ENCODE measurements around the gene RNASET2.
"Not testable (repeated sequence)": the region's sequence is repeated elsewhere in the genome, so short reads cannot be mapped to it uniquely, and the experiment has no call there.

Gene RNASET2

DNA sequence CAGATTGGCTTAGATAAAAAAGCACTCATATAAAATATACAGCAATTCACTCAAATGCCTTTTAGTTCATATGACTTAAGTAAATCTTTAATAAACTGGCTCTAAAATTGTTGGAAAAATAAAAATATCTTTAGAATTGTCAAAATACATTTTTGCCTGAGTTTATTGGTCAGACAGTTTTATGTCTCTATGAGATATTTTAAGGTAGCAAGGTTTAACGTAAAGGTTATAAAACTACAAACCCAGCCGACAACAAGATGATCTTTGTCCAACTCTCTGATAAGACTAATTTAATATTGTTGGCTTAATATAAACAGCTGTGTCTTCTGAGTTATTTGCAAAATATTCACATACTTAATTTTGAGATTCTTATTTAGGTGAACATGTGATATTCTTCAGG, 39.5 kb downstream of the RNASET2 start:
- no peaks in the 10 kb centered on the region for H3K36me3 ChIP-seq (ENCODE audit: control insufficient read depth, insufficient read depth, low read length, severe bottlenecking)
- no peak for DNase-seq (ENCODE audit: low read depth)
- H3K4me3 ChIP-seq (ENCODE audit: low read length), result no peak overlapping the region
- H3K4me1 ChIP-seq (ENCODE audit: control insufficient read depth, insufficient read depth, low read length), result no peaks in the 10 kb centered on the region
- H3K9ac ChIP-seq (ENCODE audit: low read length), result no peak overlapping the region
- no peaks in the 10 kb centered on the region for H3K9me3 ChIP-seq (ENCODE audit: control insufficient read depth, low read length)
- H3K27me3 ChIP-seq (replicated peaks; ENCODE audit: control insufficient read depth, insufficient read depth, low read length), result no peaks in the 10 kb centered on the region

DNA sequence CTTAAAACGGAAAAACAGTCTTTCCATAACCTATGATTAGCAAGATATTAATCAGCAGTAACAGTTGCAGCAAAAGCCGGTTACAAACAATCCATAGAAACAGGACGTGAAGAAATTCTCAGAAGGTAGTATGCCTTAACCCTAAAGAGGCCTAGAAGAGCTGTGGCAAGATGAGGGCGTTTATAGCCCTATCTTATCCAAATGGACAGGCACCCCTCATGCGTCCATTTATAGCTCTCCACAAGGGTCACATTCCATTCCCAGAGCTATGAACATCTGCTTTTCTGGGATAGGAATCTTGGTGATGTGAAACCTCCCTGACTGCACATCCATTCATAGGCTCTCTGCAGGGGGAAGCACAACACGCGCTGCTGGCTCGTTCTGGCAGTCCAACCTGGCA, 40.9 kb downstream of the RNASET2 start:
- not testable (repeated sequence) for H3K27me3 ChIP-seq (replicated peaks; ENCODE audit: control insufficient read depth, insufficient read depth, low read length); H3K4me1 ChIP-seq (ENCODE audit: control insufficient read depth, insufficient read depth, low read length); H3K36me3 ChIP-seq (ENCODE audit: control insufficient read depth, insufficient read depth, low read length, severe bottlenecking); DNase-seq (ENCODE audit: low read depth); H3K9ac ChIP-seq (ENCODE audit: low read length); H3K4me3 ChIP-seq (ENCODE audit: low read length); H3K9me3 ChIP-seq (ENCODE audit: control insufficient read depth, low read length)

DNA sequence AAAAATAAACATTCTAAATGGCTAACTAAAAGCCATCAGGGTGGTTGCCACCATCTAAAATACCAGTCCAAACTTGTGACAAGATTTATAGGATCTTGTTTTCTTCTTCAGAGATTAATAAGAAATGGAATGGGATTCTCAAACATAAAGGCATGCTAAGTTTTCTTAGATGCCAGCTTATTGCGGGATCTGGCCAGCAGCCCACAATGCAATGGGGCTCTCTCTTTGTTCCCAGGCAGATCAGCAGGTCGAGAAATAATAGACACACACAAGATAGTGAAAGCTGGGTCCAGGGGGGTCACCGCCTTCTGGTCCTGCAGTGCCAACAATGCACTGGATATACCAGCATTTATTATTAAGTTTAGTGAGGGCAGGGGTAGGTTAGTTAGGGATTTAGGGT, 41.4 kb downstream of the RNASET2 start:
- not testable (repeated sequence) for H3K9me3 ChIP-seq (ENCODE audit: control insufficient read depth, low read length); H3K9ac ChIP-seq (ENCODE audit: low read length); DNase-seq (ENCODE audit: low read depth); H3K4me3 ChIP-seq (ENCODE audit: low read length); H3K36me3 ChIP-seq (ENCODE audit: control insufficient read depth, insufficient read depth, low read length, severe bottlenecking); H3K27me3 ChIP-seq (replicated peaks; ENCODE audit: control insufficient read depth, insufficient read depth, low read length); H3K4me1 ChIP-seq (ENCODE audit: control insufficient read depth, insufficient read depth, low read length)

DNA sequence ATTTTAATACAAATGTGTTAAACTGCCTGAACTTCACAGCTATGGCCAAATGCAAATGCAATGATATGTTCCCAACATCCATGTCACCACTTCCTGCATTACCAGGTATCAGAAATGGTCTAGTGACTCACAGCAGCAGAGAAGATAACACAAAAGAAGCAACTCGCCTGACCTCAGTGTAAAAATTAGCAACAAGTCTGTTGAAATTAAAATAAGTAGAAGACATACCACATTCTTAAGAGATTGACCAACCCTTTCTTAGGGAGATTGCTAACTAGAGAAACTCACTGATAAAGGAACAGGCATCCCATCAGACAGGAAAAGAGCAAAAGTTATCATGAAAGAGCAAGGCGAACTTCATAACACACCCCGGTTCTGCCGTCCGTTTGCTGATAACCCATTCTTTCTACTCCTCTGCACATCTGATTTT, 45.1 kb downstream of the RNASET2 start:
- Histone ChIP-seq H3K9me3 (ENCODE audit: control insufficient read depth, low read length) (no peaks in the 10 kb centered on the region), H3K9ac (ENCODE audit: low read length) (no peak overlapping the region), H3K27me3 (replicated peaks; ENCODE audit: control insufficient read depth, insufficient read depth, low read length) (no peaks in the 10 kb centered on the region), H3K4me1 (ENCODE audit: control insufficient read depth, insufficient read depth, low read length) (no peaks in the 10 kb centered on the region), H3K36me3 (ENCODE audit: control insufficient read depth, insufficient read depth, low read length, severe bottlenecking) (no peaks in the 10 kb centered on the region), H3K4me3 (ENCODE audit: low read length) (no peak overlapping the region)
- no peak for DNase-seq (ENCODE audit: low read depth)

DNA sequence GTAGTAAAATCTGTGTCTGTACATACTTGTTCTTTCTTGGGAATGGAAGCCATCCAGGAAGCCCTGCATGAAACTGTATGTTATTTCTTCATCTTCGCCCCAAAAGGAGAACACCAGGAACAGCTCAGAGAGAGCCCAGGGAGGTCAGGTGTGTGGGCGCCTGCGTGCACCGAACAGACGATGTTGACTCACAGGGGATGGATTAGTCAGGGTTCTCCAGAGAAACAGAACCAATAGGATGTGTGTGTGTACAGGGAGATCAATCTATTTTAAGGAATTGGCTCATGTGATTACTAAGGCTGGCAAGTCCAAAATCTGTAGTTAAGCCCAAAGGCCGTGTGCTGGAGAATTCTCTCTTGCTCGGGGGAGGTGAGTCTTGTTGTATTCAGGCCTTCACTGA, 45.7 kb downstream of the RNASET2 start:
- no peaks in the 10 kb centered on the region for H3K27me3 ChIP-seq (replicated peaks; ENCODE audit: control insufficient read depth, insufficient read depth, low read length)
- no peaks in the 10 kb centered on the region for H3K4me1 ChIP-seq (ENCODE audit: control insufficient read depth, insufficient read depth, low read length)
- no peak overlapping the region for H3K9ac ChIP-seq (ENCODE audit: low read length)
- DNase-seq (ENCODE audit: low read depth), result no peak
- no peak overlapping the region for H3K4me3 ChIP-seq (ENCODE audit: low read length)
- no peaks in the 10 kb centered on the region for H3K36me3 ChIP-seq (ENCODE audit: control insufficient read depth, insufficient read depth, low read length, severe bottlenecking)
- H3K9me3 ChIP-seq (ENCODE audit: control insufficient read depth, low read length), result no peaks in the 10 kb centered on the region

DNA sequence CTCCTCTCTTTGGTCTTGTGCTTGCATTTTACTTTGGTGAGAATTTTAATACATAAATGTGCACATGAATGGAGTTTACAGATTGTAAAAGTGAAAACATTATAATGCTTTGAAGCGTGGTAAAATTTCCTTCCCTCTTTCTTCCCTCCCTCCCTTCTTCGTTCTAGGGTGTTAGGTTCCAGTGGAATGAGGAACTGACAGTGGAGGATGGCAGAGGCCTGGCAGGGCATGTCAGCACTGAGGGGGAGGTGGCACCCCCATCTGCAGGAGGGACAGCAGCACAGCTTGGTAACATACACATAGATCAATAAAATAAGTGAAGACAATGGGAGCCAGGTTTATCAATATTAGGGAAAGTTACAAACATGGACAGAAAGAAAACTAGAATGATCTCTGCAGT, 47.5 kb downstream of the RNASET2 start:
- no peak for DNase-seq (ENCODE audit: low read depth)
- H3K36me3 ChIP-seq (ENCODE audit: control insufficient read depth, insufficient read depth, low read length, severe bottlenecking), result no peaks in the 10 kb centered on the region
- no peak overlapping the region for H3K9ac ChIP-seq (ENCODE audit: low read length)
- H3K9me3 ChIP-seq (ENCODE audit: control insufficient read depth, low read length), result no peaks in the 10 kb centered on the region
- H3K4me3 ChIP-seq (ENCODE audit: low read length), result no peak overlapping the region
- no peaks in the 10 kb centered on the region for H3K4me1 ChIP-seq (ENCODE audit: control insufficient read depth, insufficient read depth, low read length)
- peaks cover 4% of the 10 kb centered on the region for H3K27me3 ChIP-seq (replicated peaks; ENCODE audit: control insufficient read depth, insufficient read depth, low read length)

DNA sequence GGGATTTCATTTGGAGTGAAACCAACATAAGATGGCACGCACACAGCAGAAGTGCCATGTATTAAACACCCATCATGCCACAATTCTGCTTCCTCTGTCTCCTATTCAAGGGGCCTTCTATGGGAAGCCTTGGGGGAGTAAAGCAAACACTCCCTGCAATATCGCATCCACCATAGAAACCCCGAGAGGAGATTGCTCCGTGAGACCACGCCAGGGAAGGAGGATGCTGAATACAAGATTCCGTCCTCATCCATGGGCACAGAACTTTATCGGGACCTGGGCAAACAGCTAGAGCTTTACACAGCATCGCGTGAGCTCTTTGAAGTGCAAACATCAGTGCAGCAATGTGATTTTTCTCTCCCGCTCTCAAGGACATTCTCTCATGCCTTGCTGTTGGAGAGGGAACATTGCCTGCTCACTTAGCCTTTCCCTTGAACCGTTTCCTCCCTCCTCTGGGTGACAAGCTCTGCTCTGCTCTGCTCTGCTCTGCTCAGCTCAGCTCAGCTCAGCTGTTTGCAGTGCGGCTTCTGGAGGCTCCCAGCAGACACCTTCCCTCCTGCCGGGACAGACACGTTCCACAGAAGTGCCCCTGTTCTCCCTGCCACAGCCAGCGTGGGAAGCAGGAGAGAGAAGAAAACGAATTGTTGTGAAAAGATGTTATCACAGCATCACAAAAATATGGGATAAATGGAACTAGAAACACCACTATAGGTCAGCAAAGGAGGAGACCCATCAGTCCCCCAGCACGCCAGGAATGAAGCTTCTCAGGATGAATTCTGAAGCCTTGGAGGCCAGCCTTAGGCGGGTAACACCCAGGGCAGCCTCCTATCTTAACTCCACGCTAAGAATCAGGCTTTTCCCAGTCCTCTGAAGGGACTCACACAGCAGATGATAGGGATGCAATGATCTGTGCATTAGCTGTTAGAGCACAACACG, 48.2 kb downstream of the RNASET2 start:
- Histone ChIP-seq H3K9me3 (ENCODE audit: control insufficient read depth, low read length) (no peaks in the 10 kb centered on the region), H3K36me3 (ENCODE audit: control insufficient read depth, insufficient read depth, low read length, severe bottlenecking) (no peaks in the 10 kb centered on the region), H3K9ac (ENCODE audit: low read length) (no peak overlapping the region), H3K27me3 (replicated peaks; ENCODE audit: control insufficient read depth, insufficient read depth, low read length) (peaks cover 4% of the 10 kb centered on the region), H3K4me3 (ENCODE audit: low read length) (no peak overlapping the region), H3K4me1 (ENCODE audit: control insufficient read depth, insufficient read depth, low read length) (no peaks in the 10 kb centered on the region)
- peak; percentile 41 for DNase-seq (ENCODE audit: low read depth)

DNA sequence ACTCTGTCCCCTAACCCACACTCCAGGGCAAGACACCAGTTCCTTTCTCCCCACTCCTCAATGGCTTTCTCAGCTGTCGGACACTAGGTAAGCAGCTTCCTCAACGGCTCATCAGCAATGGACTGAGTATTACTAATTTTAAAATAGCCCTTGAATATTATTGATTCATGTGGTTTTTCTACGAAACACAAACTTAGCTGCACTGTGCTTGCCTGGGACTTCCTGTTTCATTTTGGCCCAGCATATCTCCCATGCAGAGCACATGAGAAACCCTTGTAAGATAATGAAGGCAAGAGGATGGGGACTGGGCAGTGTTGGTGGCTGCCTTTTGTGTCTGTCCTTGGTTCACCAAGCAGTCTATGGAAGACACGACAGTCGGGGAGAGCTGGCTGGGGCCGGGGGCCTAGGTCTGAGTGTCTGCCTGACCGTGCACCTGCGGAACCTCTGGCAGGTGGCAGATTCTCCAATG, 48.9 kb downstream of the RNASET2 start:
- no peak for DNase-seq (ENCODE audit: low read depth)
- Histone ChIP-seq H3K9me3 (ENCODE audit: control insufficient read depth, low read length) (no peaks in the 10 kb centered on the region), H3K4me1 (ENCODE audit: control insufficient read depth, insufficient read depth, low read length) (no peaks in the 10 kb centered on the region), H3K9ac (ENCODE audit: low read length) (no peak overlapping the region), H3K4me3 (ENCODE audit: low read length) (no peak overlapping the region), H3K27me3 (replicated peaks; ENCODE audit: control insufficient read depth, insufficient read depth, low read length) (peaks cover 4% of the 10 kb centered on the region), H3K36me3 (ENCODE audit: control insufficient read depth, insufficient read depth, low read length, severe bottlenecking) (no peaks in the 10 kb centered on the region)

DNA sequence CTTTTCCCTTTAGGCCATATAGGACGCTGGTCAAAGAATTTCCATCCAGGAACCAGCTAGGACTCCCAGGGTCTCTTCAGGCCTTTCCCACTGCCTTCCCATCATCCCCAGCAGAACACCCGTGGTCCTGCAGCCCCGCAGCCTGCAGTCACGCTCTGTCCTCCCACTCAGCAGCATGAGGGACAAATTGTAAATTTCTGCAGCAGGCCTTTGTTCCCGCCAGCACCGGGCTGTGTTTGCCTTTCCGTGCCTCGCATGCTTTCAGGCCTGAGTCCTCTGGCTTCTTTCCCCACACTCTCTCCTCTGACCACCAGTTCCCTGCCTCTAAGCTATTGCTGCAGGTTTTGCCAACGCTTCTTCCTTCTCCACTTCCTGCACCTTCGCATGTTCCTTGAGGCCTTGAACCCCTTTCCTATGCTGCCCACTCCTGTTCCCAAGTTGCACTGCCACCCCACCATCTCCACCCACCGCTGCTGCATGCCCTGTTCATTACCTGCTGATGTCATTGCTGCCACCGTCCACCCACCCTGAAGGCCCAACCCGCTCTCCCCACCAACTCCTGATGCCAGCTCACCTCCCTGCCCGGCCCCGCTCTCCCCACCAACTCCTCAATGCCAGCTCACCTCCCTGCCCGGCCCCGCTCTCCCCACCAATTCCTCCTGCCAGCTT, 49.8 kb downstream of the RNASET2 start:
- H3K9me3 ChIP-seq (ENCODE audit: control insufficient read depth, low read length), result no peaks in the 10 kb centered on the region
- no peak overlapping the region for H3K4me3 ChIP-seq (ENCODE audit: low read length)
- H3K9ac ChIP-seq (ENCODE audit: low read length), result no peak overlapping the region
- H3K36me3 ChIP-seq (ENCODE audit: control insufficient read depth, insufficient read depth, low read length, severe bottlenecking), result no peaks in the 10 kb centered on the region
- DNase-seq (ENCODE audit: low read depth), result no peak
- peaks cover 4% of the 10 kb centered on the region for H3K27me3 ChIP-seq (replicated peaks; ENCODE audit: control insufficient read depth, insufficient read depth, low read length)
- no peaks in the 10 kb centered on the region for H3K4me1 ChIP-seq (ENCODE audit: control insufficient read depth, insufficient read depth, low read length)

DNA sequence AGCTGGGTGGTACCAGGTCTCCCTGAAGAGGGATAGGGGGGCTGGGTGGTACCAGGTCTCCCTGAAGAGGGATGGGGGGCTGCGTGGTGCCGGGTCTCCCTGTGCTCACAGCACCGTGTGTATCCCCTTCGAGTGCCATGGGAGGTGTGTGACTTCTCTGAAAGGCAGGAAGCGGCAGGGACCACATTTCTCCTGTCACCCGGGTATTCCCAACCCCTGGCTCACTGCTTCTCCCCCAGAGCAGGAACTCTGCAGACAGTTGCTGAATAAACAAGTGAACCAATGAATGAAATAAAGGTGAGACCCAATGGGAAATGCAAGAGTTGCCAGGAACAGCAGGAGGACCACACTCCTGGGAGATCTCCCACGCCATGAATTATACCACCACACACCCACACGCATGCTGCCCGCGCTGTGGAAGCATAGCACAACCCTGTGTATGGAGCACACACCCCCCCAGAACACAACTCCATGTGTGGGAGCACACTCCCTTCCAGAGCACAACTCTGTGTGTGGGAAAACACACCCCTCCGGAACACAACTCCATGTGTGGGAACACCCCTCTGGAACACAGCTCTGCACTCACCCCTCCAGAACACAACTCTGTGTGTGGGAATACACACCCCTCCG, 50.7 kb downstream of the RNASET2 start:
- DNase-seq (ENCODE audit: low read depth), result no peak
- Histone ChIP-seq H3K36me3 (ENCODE audit: control insufficient read depth, insufficient read depth, low read length, severe bottlenecking) (no peaks in the 10 kb centered on the region), H3K4me1 (ENCODE audit: control insufficient read depth, insufficient read depth, low read length) (no peaks in the 10 kb centered on the region), H3K4me3 (ENCODE audit: low read length) (no peak overlapping the region), H3K9me3 (ENCODE audit: control insufficient read depth, low read length) (no peaks in the 10 kb centered on the region), H3K27me3 (replicated peaks; ENCODE audit: control insufficient read depth, insufficient read depth, low read length) (peaks cover 4% of the 10 kb centered on the region), H3K9ac (ENCODE audit: low read length) (no peak overlapping the region)

DNA sequence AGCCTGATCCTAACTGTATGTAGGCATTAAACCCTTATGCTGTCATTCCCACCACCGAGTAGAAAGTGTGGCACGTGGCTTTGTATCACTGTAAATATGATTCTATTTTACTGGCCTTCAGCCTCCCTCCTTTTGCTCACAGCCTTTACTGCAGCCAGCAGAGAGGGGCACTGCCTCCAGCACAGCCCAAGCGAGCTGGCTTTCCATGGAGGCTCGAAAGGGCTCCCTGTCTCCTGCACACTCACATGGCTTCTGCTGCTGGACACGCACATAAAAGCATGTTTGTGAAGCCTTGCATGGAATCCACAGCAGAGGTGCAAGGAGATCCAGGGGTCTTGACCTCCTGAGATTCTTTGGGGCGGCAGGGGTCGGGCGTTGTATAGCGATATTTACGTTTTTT, 51.3 kb downstream of the RNASET2 start:
- peaks cover 4% of the 10 kb centered on the region for H3K27me3 ChIP-seq (replicated peaks; ENCODE audit: control insufficient read depth, insufficient read depth, low read length)
- H3K4me1 ChIP-seq (ENCODE audit: control insufficient read depth, insufficient read depth, low read length), result no peaks in the 10 kb centered on the region
- no peak for DNase-seq (ENCODE audit: low read depth)
- H3K4me3 ChIP-seq (ENCODE audit: low read length), result no peak overlapping the region
- no peak overlapping the region for H3K9ac ChIP-seq (ENCODE audit: low read length)
- no peaks in the 10 kb centered on the region for H3K9me3 ChIP-seq (ENCODE audit: control insufficient read depth, low read length)
- H3K36me3 ChIP-seq (ENCODE audit: control insufficient read depth, insufficient read depth, low read length, severe bottlenecking), result no peaks in the 10 kb centered on the region

All from adipocyte (in vitro differentiated cells).